Ishikawa (cell line): ENCODE data around the gene YIPF6.

Source experiments
- CEBPB ChIP-seq: IDR thresholded peaks from 2 replicates; pipeline ENCODE4 v1.6.1; 2012
- CREB1 ChIP-seq: IDR thresholded peaks from 2 replicates; pipeline ENCODE4 v1.6.1; 2012; ENCODE audit warnings: low read depth
- EGR1 ChIP-seq: IDR thresholded peaks from 2 replicates; pipeline ENCODE4 v1.6.1; 2012
- EP300 ChIP-seq: IDR thresholded peaks from 2 replicates; pipeline ENCODE4 v1.6.1; 2012; ENCODE audit warnings: borderline replicate concordance
- FOXM1 ChIP-seq: IDR thresholded peaks from 2 replicates; pipeline ENCODE4 v1.6.1; 2012; ENCODE audit warnings: low read depth, borderline replicate concordance
- MAX ChIP-seq: IDR thresholded peaks from 2 replicates; pipeline ENCODE4 v1.6.1; 2012
- NFIC ChIP-seq: IDR thresholded peaks from 2 replicates; pipeline ENCODE4 v1.6.1; 2012
- RAD21 ChIP-seq: IDR thresholded peaks from 2 replicates; pipeline ENCODE4 v1.6.1; 2012; ENCODE audit warnings: low read depth
- REST ChIP-seq: IDR thresholded peaks from 2 replicates; pipeline ENCODE4 v1.6.1; 2012; ENCODE audit warnings: low read depth, mild to moderate bottlenecking
- TAF1 ChIP-seq: IDR thresholded peaks from 2 replicates; pipeline ENCODE4 v1.6.1; 2012; ENCODE audit warnings: low read depth, mild to moderate bottlenecking
- TCF12 ChIP-seq: IDR thresholded peaks from 2 replicates; pipeline ENCODE4 v1.6.1; 2012; ENCODE audit warnings: low read depth
- TEAD4 ChIP-seq: IDR thresholded peaks from 2 replicates; pipeline ENCODE4 v1.6.1; 2012
- USF1 ChIP-seq: IDR thresholded peaks from 2 replicates; pipeline ENCODE4 v1.6.1; 2012
- YY1 ChIP-seq: IDR thresholded peaks from 2 replicates; pipeline ENCODE4 v1.6.1; 2012; ENCODE audit warnings: low read depth
- ZBTB7A ChIP-seq: IDR thresholded peaks from 2 replicates; pipeline ENCODE4 v1.6.1; 2012; ENCODE audit warnings: low read depth

YIPF6 gene

GRCh38 chrX:68533656-68534055 is 34.8 kb downstream of the YIPF6 start:
- no peak for TF ChIP-seq EP300
- no peak for TF ChIP-seq TAF1
- TF ChIP-seq NFIC = no peak
- TF ChIP-seq TCF12 = no peak
- TF ChIP-seq REST = no peak
- no peak for TF ChIP-seq MAX
- TF ChIP-seq FOXM1 = no peak
- TF ChIP-seq RAD21 = no peak
- TF ChIP-seq CEBPB = no peak
- TF ChIP-seq TEAD4 = no peak
- TF ChIP-seq ZBTB7A = no peak
- TF ChIP-seq USF1 = no peak
- no peak for TF ChIP-seq CREB1

GRCh38 chrX:68534691-68535090 is 35.8 kb downstream of the YIPF6 start:
- TF ChIP-seq EGR1 (no peak), EP300 (no peak), TCF12 (no peak), FOXM1 (no peak), TAF1 (no peak), ZBTB7A (no peak), RAD21 (no peak), MAX (no peak), USF1 (no peak), TEAD4 (no peak), CEBPB (no peak), NFIC (no peak), REST (no peak), YY1 (no peak), CREB1 (no peak)

GRCh38 chrX:68536429-68536828 is 37.6 kb downstream of the YIPF6 start:
- TF ChIP-seq NFIC (no peak), ZBTB7A (no peak), TCF12 (no peak), FOXM1 (no peak), RAD21 (no peak), EP300 (no peak), TAF1 (no peak), TEAD4 (no peak), USF1 (no peak), REST (no peak)

GRCh38 chrX:68536884-68537283 is 38.0 kb downstream of the YIPF6 start:
- TF ChIP-seq TEAD4 (no peak), EGR1 (no peak), MAX (no peak), YY1 (no peak), TAF1 (no peak), EP300 (no peak), CREB1 (no peak), ZBTB7A (no peak), FOXM1 (no peak), NFIC (no peak), TCF12 (no peak), CEBPB (no peak), RAD21 (no peak)
